ENCODE results near the gene OR51E1. TPM values are rescaled to one million over a fixed set of nuclear protein-coding genes. Genes with fewer than 3 reads are reported as not detected.

The OR51E1 gene
- total RNA-seq, 2 donors from 2014 or later, result 0.21 TPM; not detected in 1

- DNase-seq (ENCODE audit: low spot score) (no peak), ATAC-seq (ENCODE audit: insufficient number of reproducible peaks, low FRiP score, low read depth) (no peak)
- Histone ChIP-seq H3K9me3 (no peaks in the 10 kb centered on the region), H3K36me3 (no peaks in the 10 kb centered on the region), H3K27me3 (replicated peaks; ENCODE audit: insufficient read depth) (no peaks in the 10 kb centered on the region), H3K4me3 (no peak overlapping the region), H3K27ac (no peak overlapping the region), H3K4me1 (ENCODE audit: control insufficient read depth in 1 of 2, low read depth in 2 of 2) (no peaks in the 10 kb centered on the region)
- TF ChIP-seq, protein P1, sequence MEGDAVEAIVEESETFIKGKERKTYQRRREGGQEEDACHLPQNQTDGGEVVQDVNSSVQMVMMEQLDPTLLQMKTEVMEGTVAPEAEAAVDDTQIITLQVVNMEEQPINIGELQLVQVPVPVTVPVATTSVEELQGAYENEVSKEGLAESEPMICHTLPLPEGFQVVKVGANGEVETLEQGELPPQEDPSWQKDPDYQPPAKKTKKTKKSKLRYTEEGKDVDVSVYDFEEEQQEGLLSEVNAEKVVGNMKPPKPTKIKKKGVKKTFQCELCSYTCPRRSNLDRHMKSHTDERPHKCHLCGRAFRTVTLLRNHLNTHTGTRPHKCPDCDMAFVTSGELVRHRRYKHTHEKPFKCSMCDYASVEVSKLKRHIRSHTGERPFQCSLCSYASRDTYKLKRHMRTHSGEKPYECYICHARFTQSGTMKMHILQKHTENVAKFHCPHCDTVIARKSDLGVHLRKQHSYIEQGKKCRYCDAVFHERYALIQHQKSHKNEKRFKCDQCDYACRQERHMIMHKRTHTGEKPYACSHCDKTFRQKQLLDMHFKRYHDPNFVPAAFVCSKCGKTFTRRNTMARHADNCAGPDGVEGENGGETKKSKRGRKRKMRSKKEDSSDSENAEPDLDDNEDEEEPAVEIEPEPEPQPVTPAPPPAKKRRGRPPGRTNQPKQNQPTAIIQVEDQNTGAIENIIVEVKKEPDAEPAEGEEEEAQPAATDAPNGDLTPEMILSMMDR (IDR thresholded peaks at IDR 0.05), result no peak
Observed at GRCh38 chr11:4642043-4642442, 1.7 kb upstream of the OR51E1 start.

DNA sequence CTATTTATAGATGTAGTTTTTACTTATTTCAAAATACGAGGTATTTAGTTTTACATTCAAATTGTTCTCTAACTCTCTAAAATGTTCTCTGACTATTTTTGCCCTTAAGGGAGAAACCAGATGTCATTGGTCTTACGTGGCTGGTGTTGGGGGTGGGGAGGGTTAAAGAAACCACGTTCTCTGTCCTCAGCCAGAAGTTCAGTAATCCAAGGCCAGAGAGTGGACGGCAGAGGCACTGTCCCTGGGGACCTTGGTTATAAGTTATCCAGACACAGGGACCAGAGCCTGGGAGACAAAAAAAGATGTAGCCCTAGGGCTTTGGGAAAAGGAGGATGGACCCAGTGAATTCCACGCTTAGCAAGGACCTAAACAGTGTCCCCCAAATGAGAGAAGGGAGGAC, 706 bp upstream of the OR51E1 start:
- H3K27ac ChIP-seq, result no peak overlapping the region
- no peaks in the 10 kb centered on the region for H3K36me3 ChIP-seq
- no peaks in the 10 kb centered on the region for H3K9me3 ChIP-seq
- no peaks in the 10 kb centered on the region for H3K27me3 ChIP-seq (replicated peaks; ENCODE audit: insufficient read depth)
- TF ChIP-seq, protein P1 (IDR thresholded peaks at IDR 0.05), result no peak
- ATAC-seq (ENCODE audit: insufficient number of reproducible peaks, low FRiP score, low read depth) (no peak), DNase-seq (ENCODE audit: low spot score) (no peak)
- H3K4me3 ChIP-seq, result no peak overlapping the region
- no peaks in the 10 kb centered on the region for H3K4me1 ChIP-seq (ENCODE audit: control insufficient read depth in 1 of 2, low read depth in 2 of 2)

- H3K27me3 ChIP-seq (replicated peaks; ENCODE audit: insufficient read depth), result no peaks in the 10 kb centered on the region
- H3K27ac ChIP-seq, result no peak overlapping the region
- no peak for DNase-seq (ENCODE audit: low spot score)
- H3K36me3 ChIP-seq, result no peaks in the 10 kb centered on the region
- TF ChIP-seq, protein P1 (IDR thresholded peaks at IDR 0.05), result no peak
- no peaks in the 10 kb centered on the region for H3K4me1 ChIP-seq (ENCODE audit: control insufficient read depth in 1 of 2, low read depth in 2 of 2)
- H3K4me3 ChIP-seq, result no peak overlapping the region
- no peak for ATAC-seq (ENCODE audit: insufficient number of reproducible peaks, low FRiP score, low read depth)
- H3K9me3 ChIP-seq, result no peaks in the 10 kb centered on the region
Observed at GRCh38 chr11:4644233-4644632, 451 bp downstream of the OR51E1 start.

DNA sequence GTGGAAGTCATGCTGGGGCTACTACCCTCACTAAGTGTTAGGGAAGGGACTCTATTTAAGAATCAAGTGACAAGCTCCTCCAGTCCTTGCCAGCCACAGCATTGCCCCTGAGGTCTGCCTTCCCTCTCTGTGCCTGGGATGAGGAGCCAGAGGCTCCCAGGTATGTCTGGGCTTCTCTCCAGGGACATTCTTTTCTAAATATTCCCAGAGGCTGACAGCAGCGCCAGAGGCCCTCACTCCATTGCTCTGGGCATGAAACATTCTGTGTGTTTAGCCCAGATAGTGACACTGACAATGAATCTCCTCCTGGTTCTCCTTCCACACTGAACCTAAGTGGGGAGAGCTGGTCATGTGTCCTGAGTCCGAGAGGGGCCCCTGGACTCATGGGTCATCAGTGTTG, 2.2 kb downstream of the OR51E1 start:
- Histone ChIP-seq H3K4me1 (ENCODE audit: control insufficient read depth in 1 of 2, low read depth in 2 of 2) (no peaks in the 10 kb centered on the region), H3K36me3 (no peaks in the 10 kb centered on the region), H3K27ac (no peak overlapping the region), H3K4me3 (no peak overlapping the region), H3K9me3 (no peaks in the 10 kb centered on the region), H3K27me3 (replicated peaks; ENCODE audit: insufficient read depth) (no peaks in the 10 kb centered on the region)
- TF ChIP-seq, protein P1 (IDR thresholded peaks at IDR 0.05), result no peak
- DNase-seq (ENCODE audit: low spot score), result no peak
- no peak for ATAC-seq (ENCODE audit: insufficient number of reproducible peaks, low FRiP score, low read depth)

GRCh38 chr11:4647766-4648165, 4.0 kb downstream of the OR51E1 start:
- Histone ChIP-seq H3K27me3 (replicated peaks; ENCODE audit: insufficient read depth) (no peaks in the 10 kb centered on the region), H3K36me3 (no peaks in the 10 kb centered on the region), H3K27ac (no peak overlapping the region), H3K4me3 (no peak overlapping the region), H3K4me1 (ENCODE audit: control insufficient read depth in 1 of 2, low read depth in 2 of 2) (no peaks in the 10 kb centered on the region), H3K9me3 (no peaks in the 10 kb centered on the region)
- ATAC-seq (ENCODE audit: insufficient number of reproducible peaks, low FRiP score, low read depth), result no peak
- DNase-seq (ENCODE audit: low spot score), result no peak
- TF ChIP-seq, protein P1 (IDR thresholded peaks at IDR 0.05), result no peak

All from thoracic aorta (tissue), 2 donors.